ENCODE measurements around the gene NFXL1. TPM values are rescaled to one million over a fixed set of nuclear protein-coding genes. Genes with fewer than 3 reads are reported as not detected.

NFXL1 gene
- total RNA-seq, 4 donors from 2014 or later, result 6.5 to 15.0 (median 10.6) TPM

- Histone ChIP-seq H3K27me3 (no peaks in the 10 kb centered on the region), H3K4me1 (peaks cover 0 to 16% (median 3%) of the 10 kb centered on the region in 4 donors), H3K36me3 (peaks cover 0 to 19% (median 7%) of the 10 kb centered on the region in 4 donors), H3K9me3 (no peaks in the 10 kb centered on the region), H3K27ac (replicated peaks in 1 of 4) (no peak overlapping the region), H3K4me3 (no peak overlapping the region)
- no peak for DNase-seq (ENCODE audit: extremely low spot score)
- intact Hi-C loops (cut with DNase I), result no loop called here
- WGBS, result 96% methylated on average over 3 of the region's 3 CpGs
- TF ChIP-seq POLR2A (IDR thresholded peaks at IDR 0.05; ENCODE audit: low read depth) (no peak), CTCF (IDR thresholded peaks at IDR 0.05) (no peak), EP300 (IDR thresholded peaks at IDR 0.05) (no peak), POLR2AphosphoS5 (IDR thresholded peaks at IDR 0.05) (no peak)
Measured at GRCh38 chr4:47862297-47862696, 52.1 kb downstream of the NFXL1 start.

GRCh38 chr4:47860305-47860704 is 54.1 kb downstream of the NFXL1 start:
- intact Hi-C loops (cut with DNase I), result no loop called here
- Histone ChIP-seq H3K36me3 (peaks cover 0 to 10% (median 7%) of the 10 kb centered on the region in 4 donors), H3K9me3 (no peaks in the 10 kb centered on the region), H3K4me3 (no peak overlapping the region), H3K4me1 (peaks cover 0 to 27% (median 3%) of the 10 kb centered on the region in 4 donors), H3K27me3 (no peaks in the 10 kb centered on the region), H3K27ac (replicated peaks in 1 of 4) (no peak overlapping the region)
- no peak for DNase-seq (ENCODE audit: extremely low spot score)
- TF ChIP-seq EP300 (IDR thresholded peaks at IDR 0.05), result no peak
- TF ChIP-seq CTCF (IDR thresholded peaks at IDR 0.05), result no peak
- TF ChIP-seq POLR2A (IDR thresholded peaks at IDR 0.05; ENCODE audit: low read depth), result no peak
- no peak for TF ChIP-seq POLR2AphosphoS5 (IDR thresholded peaks at IDR 0.05)
- WGBS, result 90% methylated on average over 1 of the region's 1 CpG

GRCh38 chr4:47858006-47858405 is 56.4 kb downstream of the NFXL1 start:
- intact Hi-C loops (cut with DNase I), result no loop called here
- no peak overlapping the region for H3K4me3 ChIP-seq
- no peaks in the 10 kb centered on the region for H3K27me3 ChIP-seq
- peaks cover 0 to 16% (median 1%) of the 10 kb centered on the region in 4 donors for H3K4me1 ChIP-seq
- no peak for DNase-seq (ENCODE audit: extremely low spot score)
- H3K36me3 ChIP-seq, result peaks cover 0 to 15% (median 7%) of the 10 kb centered on the region in 4 donors
- H3K27ac ChIP-seq (replicated peaks in 1 of 4), result no peak overlapping the region
- WGBS, result 89% methylated on average over 2 of the region's 2 CpGs
- no peak for TF ChIP-seq POLR2A (IDR thresholded peaks at IDR 0.05; ENCODE audit: low read depth)
- TF ChIP-seq EP300 (IDR thresholded peaks at IDR 0.05), result no peak
- no peak for TF ChIP-seq POLR2AphosphoS5 (IDR thresholded peaks at IDR 0.05)
- no peak for TF ChIP-seq CTCF (IDR thresholded peaks at IDR 0.05)
- H3K9me3 ChIP-seq, result no peaks in the 10 kb centered on the region

GRCh38 chr4:47856713-47857112 is 57.7 kb downstream of the NFXL1 start:
- H3K27me3 ChIP-seq, result no peaks in the 10 kb centered on the region
- peaks cover 0 to 9% (median 0%) of the 10 kb centered on the region in 4 donors for H3K36me3 ChIP-seq
- TF ChIP-seq POLR2A (IDR thresholded peaks at IDR 0.05; ENCODE audit: low read depth), result no peak
- no peak for TF ChIP-seq POLR2AphosphoS5 (IDR thresholded peaks at IDR 0.05)
- no peak for TF ChIP-seq EP300 (IDR thresholded peaks at IDR 0.05)
- TF ChIP-seq CTCF (IDR thresholded peaks at IDR 0.05), result no peak
- WGBS, result 56% methylated on average over 1 of the region's 1 CpG
- DNase-seq (ENCODE audit: extremely low spot score), result no peak
- no peak overlapping the region for H3K4me3 ChIP-seq
- peaks cover 7 to 24% (median 8%) of the 10 kb centered on the region in 4 donors for H3K4me1 ChIP-seq
- intact Hi-C loops (cut with DNase I), result no loop called here
- H3K9me3 ChIP-seq, result no peaks in the 10 kb centered on the region
- H3K27ac ChIP-seq (replicated peaks in 1 of 4), result no peak overlapping the region

GRCh38 chr4:47855350-47855749 is 59.0 kb downstream of the NFXL1 start:
- intact Hi-C loops (cut with DNase I), result no loop called here
- no peak for TF ChIP-seq EP300 (IDR thresholded peaks at IDR 0.05)
- TF ChIP-seq POLR2AphosphoS5 (IDR thresholded peaks at IDR 0.05), result no peak
- TF ChIP-seq CTCF (IDR thresholded peaks at IDR 0.05), result no peak
- TF ChIP-seq POLR2A (IDR thresholded peaks at IDR 0.05; ENCODE audit: low read depth), result no peak
- Histone ChIP-seq H3K9me3 (no peaks in the 10 kb centered on the region), H3K27ac (replicated peaks in 1 of 4) (no peak overlapping the region), H3K4me3 (no peak overlapping the region), H3K27me3 (no peaks in the 10 kb centered on the region), H3K36me3 (peaks cover 0 to 15% (median 5%) of the 10 kb centered on the region in 4 donors), H3K4me1 (peaks cover 7 to 29% (median 8%) of the 10 kb centered on the region in 4 donors)
- 98% methylated on average over 2 of the region's 2 CpGs for WGBS
- no peak for DNase-seq (ENCODE audit: extremely low spot score)
